HCT116 (cell line): ENCODE data around the gene C1orf146. TPM values are rescaled to one million over a fixed set of nuclear protein-coding genes. Genes with fewer than 3 reads are reported as not detected.

Source experiments
- ATAC-seq: fragments of 200-7000 bp; cut with Tn5 transposase; 2 replicates; pipeline ENCODE4 v1.9.1; 2020; ENCODE audit warnings: mild to moderate bottlenecking, moderate library complexity
- BruUV-seq: library from RNA; stranded (reverse); fragments of 400-500 nt; replicated peaks from 2 replicates; lab custom pipeline; 2021; lab: Mats Ljungman, UMichigan
- CTCF ChIA-PET: fragments of 300-600 bp; sonication (Branson Sonifier 250); formaldehyde crosslinking; loops from one replicate; lab custom pipeline; 2021; ENCODE audit warnings: antibody characterized with exemption; lab: Charles Lee
- POLR2A ChIA-PET: fragments of 300-600, 350-600 bp; sonication (Branson Sonifier 250); formaldehyde crosslinking; loops from one replicate; lab custom pipeline; 2021; ENCODE audit warnings: antibody characterized with exemption; lab: Charles Lee
- RAD21 ChIA-PET, 2 experiments: fragments of 300-600 bp; sonication (Branson Sonifier 250); formaldehyde crosslinking; loops; one replicate each; lab custom pipeline; 2023; ENCODE audit warnings: low total read pairs in 2 of 2; ENCODE audit not compliant: uncharacterized antibody in 2 of 2, unreplicated experiment in 2 of 2, low non-redundant PET in 1 of 2; lab: Charles Lee
- DNase-seq: peaks from one replicate; pipeline ENCODE4 v3.0.0-alpha.2; 2010; ENCODE audit warnings: low read depth, low spot score
- H2AFZ ChIP-seq: fragments of 200-600 bp; shearing (Covaris generic), sonication (generic); 2 replicates; pipeline ENCODE4 v1.6.1; 2017; ENCODE audit warnings: low read depth, mixed run types, mixed read lengths, antibody characterized with exemption, low read length; ENCODE audit not compliant: poor library complexity, severe bottlenecking
- H3K27ac ChIP-seq: 2 replicates; pipeline ENCODE4 v1.5.1; 2012; ENCODE audit warnings: low read depth, low read length
- H3K27me3 ChIP-seq: fragments of 200-600 bp; sonication (generic); 2 replicates; pipeline ENCODE4 v1.6.1; 2016; ENCODE audit warnings: mixed run types, low read length, mixed read lengths; ENCODE audit not compliant: insufficient read depth
- H3K36me3 ChIP-seq, 2 experiments: fragments of 200-500 bp in 1 of 2; fragments of 200-600 bp in 1 of 2; sonication (Bioruptor generic) in 1 of 2; sonication (generic) in 1 of 2; 2 replicates each; pipeline versions ENCODE4 v1.5.1 to v1.6.1; 2014 to 2016; ENCODE audit warnings: low read length in 2 of 2, inconsistent platforms in 1 of 2, mixed read lengths in 1 of 2, mixed run types in 1 of 2; ENCODE audit not compliant: insufficient read depth in 2 of 2, control insufficient read depth in 1 of 2
- H3K4me1 ChIP-seq, 2 experiments: fragments of 200-600 bp in 1 of 2; sonication (generic) in 1 of 2; 2 replicates each; pipeline versions ENCODE4 v1.5.1 to v1.6.1; 2012 to 2017; ENCODE audit warnings: low read length in 2 of 2, inconsistent platforms in 1 of 2, mild to moderate bottlenecking in 1 of 2, mixed read lengths in 1 of 2, mixed run types in 1 of 2, moderate library complexity in 1 of 2; ENCODE audit not compliant: insufficient read depth in 2 of 2, control insufficient read depth in 1 of 2
- H3K4me2 ChIP-seq: fragments of 200-600 bp; sonication (generic); 2 replicates; pipeline ENCODE4 v1.6.1; 2017; ENCODE audit warnings: mixed run types, low read length, mixed read lengths
- H3K4me3 ChIP-seq, 2 experiments: fragments of 200-600 bp in 1 of 2; sonication (generic) in 1 of 2; replicated peaks in 1 of 2; 2 replicates each; pipeline ENCODE4 v1.5.1; 2011 to 2016; ENCODE audit warnings: low read length in 2 of 2, control low read depth in 1 of 2, low read depth in 1 of 2, mild to moderate bottlenecking in 1 of 2, mixed read lengths in 1 of 2, mixed run types in 1 of 2
- H3K79me2 ChIP-seq: fragments of 200-600 bp; sonication (generic); 2 replicates; pipeline ENCODE4 v1.6.1; 2017; ENCODE audit warnings: mild to moderate bottlenecking, mixed run types, low read length, moderate library complexity, mixed read lengths; ENCODE audit not compliant: insufficient read depth
- H3K9ac ChIP-seq: fragments of 200-600 bp; sonication (generic); 2 replicates; pipeline ENCODE4 v1.6.1; 2016; ENCODE audit warnings: low read length, mixed read lengths
- H3K9me2 ChIP-seq: fragments of 200-600 bp; sonication (generic), shearing (Covaris generic); 2 replicates; pipeline ENCODE4 v1.6.1; 2017; ENCODE audit warnings: mixed run types, mild to moderate bottlenecking, moderate library complexity; ENCODE audit not compliant: insufficient read depth
- H3K9me3 ChIP-seq, 2 experiments: fragments of 200-500 bp in 1 of 2; fragments of 200-600 bp in 1 of 2; sonication (Bioruptor generic) in 1 of 2; sonication (generic) in 1 of 2; 2 replicates each; pipeline ENCODE4 v1.6.1; 2014 to 2017; ENCODE audit warnings: low read length in 2 of 2, mixed read lengths in 2 of 2, inconsistent platforms in 1 of 2, low read depth in 1 of 2, mild to moderate bottlenecking in 1 of 2, mixed run types in 1 of 2, moderate library complexity in 1 of 2; ENCODE audit not compliant: control insufficient read depth in 1 of 2, insufficient read depth in 1 of 2
- H4K20me1 ChIP-seq: fragments of 200-600 bp; sonication (generic), shearing (Covaris generic); 2 replicates; pipeline ENCODE4 v1.6.1; 2017; ENCODE audit warnings: mixed run types, mild to moderate bottlenecking, moderate library complexity; ENCODE audit not compliant: insufficient read depth
- CBX3 ChIP-seq: IDR thresholded peaks from 2 replicates; pipeline ENCODE4 v1.6.1; 2012; ENCODE audit warnings: low read depth
- CEBPB ChIP-seq: IDR thresholded peaks from 2 replicates; pipeline ENCODE4 v1.6.1; 2012; ENCODE audit warnings: low read depth
- ELF1 ChIP-seq: IDR thresholded peaks from 2 replicates; pipeline ENCODE4 v1.6.1; 2012; ENCODE audit warnings: low read depth, borderline replicate concordance
- EZH2 ChIP-seq: fragments of 200-600 bp; sonication (generic); IDR thresholded peaks from 2 replicates; pipeline ENCODE4 v1.6.1; 2017; ENCODE audit warnings: antibody characterized with exemption, mixed run types
- EZH2phosphoT487 ChIP-seq: fragments of 200-600 bp; IDR thresholded peaks from 2 replicates; pipeline ENCODE4 v1.6.1; 2018; ENCODE audit warnings: antibody characterized with exemption, borderline replicate concordance
- POLR2AphosphoS5 ChIP-seq: IDR thresholded peaks from 2 replicates; pipeline ENCODE4 v1.6.1; 2011; ENCODE audit warnings: mild to moderate bottlenecking, low read depth, low read length, moderate library complexity
- SP1 ChIP-seq: IDR thresholded peaks from 2 replicates; pipeline ENCODE4 v1.6.1; 2012; ENCODE audit warnings: low read depth
- TCF7L2 ChIP-seq: IDR thresholded peaks from 2 replicates; pipeline ENCODE4 v1.7.0; 2011; ENCODE audit warnings: borderline replicate concordance, inconsistent platforms; ENCODE audit not compliant: insufficient read depth, insufficient read length; ENCODE audit errors: extremely low read depth
- ZFX ChIP-seq: fragments of 450-650 bp; IDR thresholded peaks from 2 replicates; pipeline ENCODE4 v1.6.1; 2017
- ZNF274 ChIP-seq: fragments of 200-500 bp; sonication (Bioruptor generic); IDR thresholded peaks from 2 replicates; pipeline ENCODE4 v1.6.1; 2014; ENCODE audit warnings: mild to moderate bottlenecking, low read depth, low read length, inconsistent platforms
- intact Hi-C: fragments of 100-400 bp; cut with micrococcal nuclease; formaldehyde crosslinking; loops from 2 replicates; pipeline ENCODE4 v1.10.0; 2022
- total RNA-seq: library from RNA; stranded (reverse); gene quantifications from one replicate; pipeline ENCODE4 v1.2.1, GENCODE V29; 2021; ENCODE audit not compliant: unreplicated experiment

C1orf146 gene
- total RNA-seq, 1 experiment from 2014 or later: not detected

DNA sequence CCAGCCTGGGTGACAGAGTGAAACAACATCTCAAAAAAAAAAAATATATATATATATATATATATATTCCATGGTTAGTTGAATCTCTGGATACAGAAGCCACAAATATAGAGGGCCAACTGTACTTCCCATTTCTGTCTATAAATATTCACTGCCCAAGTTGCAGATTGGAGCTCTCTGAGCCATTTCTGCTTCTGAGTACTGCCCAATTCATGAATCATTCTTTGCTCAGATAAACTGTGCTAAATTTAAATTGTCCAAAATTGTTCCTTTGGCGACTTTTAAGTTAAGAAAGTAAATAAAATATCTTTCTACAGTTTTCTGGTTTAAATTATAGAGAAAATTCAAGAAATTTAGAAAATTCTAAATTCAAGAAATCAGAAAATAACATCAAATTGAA, 23.2 kb upstream of the C1orf146 start:
- Histone ChIP-seq H3K27ac (no peak overlapping the region), H3K9me2 (no peaks in the 10 kb centered on the region), H3K79me2 (no peaks in the 10 kb centered on the region), H3K9me3 (no peaks in the 10 kb centered on the region), H4K20me1 (no peaks in the 10 kb centered on the region), H3K4me2 (no peak overlapping the region), H3K4me3 (no peak overlapping the region), H3K36me3 (no peaks in the 10 kb centered on the region), H2AFZ (no peak overlapping the region), H3K27me3 (no peaks in the 10 kb centered on the region), H3K9ac (no peak overlapping the region), H3K4me1 (no peaks in the 10 kb centered on the region)
- ChIA-PET CTCF (no interaction called here), POLR2A (no interaction called here), RAD21 (no interaction called here)
- TF ChIP-seq POLR2AphosphoS5: no peak
- TF ChIP-seq ZNF274: no peak
- TF ChIP-seq TCF7L2: no peak
- DNase-seq: no peak
- ATAC-seq: no peak
- BruUV-seq: no TSS peak
- intact Hi-C loops: no loop called here

DNA sequence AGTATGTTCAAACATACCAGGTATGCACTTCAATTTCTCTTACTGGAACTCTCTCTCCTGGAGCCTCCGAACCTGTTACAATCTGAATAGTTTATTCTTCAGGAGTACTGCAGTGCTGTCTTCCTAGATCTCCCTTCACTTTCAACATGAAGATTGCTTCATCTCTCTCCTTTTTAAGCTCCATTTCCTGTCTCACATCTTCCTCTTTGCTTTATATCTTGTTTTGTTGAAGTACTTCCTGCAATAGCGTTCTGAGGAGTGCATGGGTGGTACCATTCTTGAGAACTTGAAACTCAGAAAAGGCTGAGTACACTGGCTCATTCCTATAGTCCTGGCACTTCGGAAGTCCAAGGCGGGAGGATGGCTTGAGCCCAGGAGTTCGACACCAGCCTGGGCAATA, 15.7 kb upstream of the C1orf146 start:
- Histone ChIP-seq H3K79me2 (no peaks in the 10 kb centered on the region), H3K4me2 (no peak overlapping the region), H3K27me3 (no peaks in the 10 kb centered on the region), H3K9ac (no peak overlapping the region), H3K9me2 (no peaks in the 10 kb centered on the region), H3K4me1 (no peaks in the 10 kb centered on the region), H3K9me3 (no peaks in the 10 kb centered on the region), H3K4me3 (no peak overlapping the region), H3K27ac (no peak overlapping the region), H3K36me3 (no peaks in the 10 kb centered on the region), H4K20me1 (no peaks in the 10 kb centered on the region), H2AFZ (no peak overlapping the region)
- no peak for TF ChIP-seq SP1
- TF ChIP-seq ZFX: no peak
- TF ChIP-seq ELF1: no peak
- no peak for TF ChIP-seq CEBPB
- TF ChIP-seq TCF7L2: no peak
- TF ChIP-seq CBX3: no peak
- no peak for TF ChIP-seq EZH2phosphoT487
- no peak for TF ChIP-seq EZH2
- ChIA-PET CTCF (no interaction called here), POLR2A (no interaction called here), RAD21 (no interaction called here)
- intact Hi-C loops: no loop called here
- ATAC-seq (no peak), DNase-seq (no peak)
- BruUV-seq: no TSS peak
